Endodermal cell (in vitro differentiated cells): ENCODE results near the gene MYO16. TPM values are rescaled to one million over a fixed set of nuclear protein-coding genes. Genes with fewer than 3 reads are reported as not detected.

Experiments
- DNase-seq: peaks from one replicate; pipeline ENCODE4 v3.0.0-alpha.2; 2017
- H3K27ac ChIP-seq: 2 replicates; pipeline ENCODE4 v1.5.1; 2013; ENCODE audit warnings: mild to moderate bottlenecking, low read depth, low read length, moderate library complexity
- H3K27me3 ChIP-seq: 2 replicates; pipeline ENCODE4 v1.6.1; 2013; ENCODE audit warnings: mild to moderate bottlenecking, low read length, moderate library complexity; ENCODE audit not compliant: insufficient read depth, control insufficient read depth, poor library complexity, severe bottlenecking
- H3K36me3 ChIP-seq: 2 replicates; pipeline ENCODE4 v1.7.0; 2013; ENCODE audit warnings: mild to moderate bottlenecking, low read length, moderate library complexity; ENCODE audit not compliant: control insufficient read depth, insufficient read depth
- H3K4me1 ChIP-seq: one replicate; pipeline ENCODE4 v1.7.0; 2013; ENCODE audit warnings: low read length; ENCODE audit not compliant: control insufficient read depth, insufficient read depth
- H3K4me3 ChIP-seq: 2 replicates; pipeline ENCODE4 v1.5.1; 2013; ENCODE audit warnings: mild to moderate bottlenecking, low read length, moderate library complexity
- H3K9ac ChIP-seq: 2 replicates; pipeline ENCODE4 v1.6.1; 2013; ENCODE audit warnings: mild to moderate bottlenecking, low read length, moderate library complexity; ENCODE audit not compliant: poor library complexity, severe bottlenecking; ENCODE audit errors: extremely low read depth
- H3K9me3 ChIP-seq: 2 replicates; pipeline ENCODE4 v1.6.1; 2013; ENCODE audit warnings: mild to moderate bottlenecking, low read length, moderate library complexity; ENCODE audit not compliant: control insufficient read depth
- H3K27ac Mint-ChIP-seq: 2 replicates; pipeline ENCODE4 v1.8.0; 2020; ENCODE audit warnings: mixed read lengths
- H3K27me3 Mint-ChIP-seq: 2 replicates; pipeline ENCODE4 v1.8.0; 2021; ENCODE audit warnings: mild to moderate bottlenecking, mixed read lengths; ENCODE audit not compliant: insufficient read depth
- H3K36me3 Mint-ChIP-seq: 2 replicates; pipeline ENCODE4 v1.8.0; 2020; ENCODE audit warnings: low read depth, mixed read lengths
- H3K4me1 Mint-ChIP-seq: 2 replicates; pipeline ENCODE4 v1.8.0; 2020; ENCODE audit warnings: mixed read lengths
- H3K4me3 Mint-ChIP-seq: 2 replicates; pipeline ENCODE4 v1.8.0; 2020; ENCODE audit warnings: mild to moderate bottlenecking, moderate library complexity, mixed read lengths
- H3K9me3 Mint-ChIP-seq: 2 replicates; pipeline ENCODE4 v1.8.0; 2020; ENCODE audit warnings: mild to moderate bottlenecking, mixed read lengths
- CTCF ChIP-seq: fragments of 200-600 bp; sonication (generic); conservative IDR thresholded peaks from 2 replicates; pipeline ENCODE4 v1.5.0; 2021; ENCODE audit warnings: antibody characterized with exemption, mild to moderate bottlenecking
- whole genome bisulfite sequencing, 2 experiments: methylation state at CpG; one replicate each; pipeline versions ENCODE4 v1.1.5 to v1.1.7; 2013; ENCODE audit warnings: missing lambda C conversion rate in 2 of 2, mixed read lengths in 1 of 2; ENCODE audit not compliant: insufficient coverage in 1 of 2, insufficient read length in 1 of 2; 5-methylcytosine and 5-hydroxymethylcytosine counted together
- total RNA-seq, 2 donors: library from RNA; stranded (reverse); fragmentation: NEBNext Ultra II Directional in 1 of 2; extraction: Animal tissue kit (Norgen Biotek cat#: 25700) in 1 of 2; gene quantifications; 2 replicates in 1 of 2; 3 replicates in 1 of 2; pipeline ENCODE4 v1.2.1, GENCODE V29; 2021

The MYO16 gene
- total RNA-seq, 2 donors from 2014 or later, result 0.70 to 1.2 TPM

GRCh38 chr13:109110159-109110558, 480.7 kb downstream of the MYO16 start:
- Histone ChIP-seq H3K4me3 (no peak overlapping the region), H3K36me3 (no peaks in the 10 kb centered on the region), H3K27me3 (no peaks in the 10 kb centered on the region), H3K27ac (no peak overlapping the region), H3K9me3 (no peaks in the 10 kb centered on the region), H3K4me1 (no peaks in the 10 kb centered on the region), H3K9ac (no peak overlapping the region)
- Mint-ChIP-seq H3K27me3 (peaks cover 3% of the 10 kb centered on the region), H3K4me1 (no peaks in the 10 kb centered on the region), H3K9me3 (no peaks in the 10 kb centered on the region), H3K4me3 (no peak overlapping the region), H3K36me3 (no peaks in the 10 kb centered on the region), H3K27ac (no peak overlapping the region)
- WGBS, 2 experiments, result 100% methylated on average over 1 of the region's 1 CpG
- no peak for DNase-seq
- no peak for TF ChIP-seq CTCF

GRCh38 chr13:109111141-109111540, 481.7 kb downstream of the MYO16 start:
- no peak overlapping the region for H3K9ac ChIP-seq
- Mint-ChIP-seq H3K9me3 (no peaks in the 10 kb centered on the region), H3K36me3 (no peaks in the 10 kb centered on the region), H3K27me3 (peaks cover 3% of the 10 kb centered on the region), H3K27ac (no peak overlapping the region), H3K4me1 (no peaks in the 10 kb centered on the region), H3K4me3 (no peak overlapping the region)
- TF ChIP-seq CTCF, result no peak
- WGBS, 2 experiments, result 90% methylated on average over 1 of the region's 1 CpG; no CpG with 5 or more reads in 1 of the 2 experiments
- no peak for DNase-seq
- no peaks in the 10 kb centered on the region for H3K27me3 ChIP-seq
- no peak overlapping the region for H3K4me3 ChIP-seq
- no peak overlapping the region for H3K27ac ChIP-seq
- no peaks in the 10 kb centered on the region for H3K9me3 ChIP-seq
- no peaks in the 10 kb centered on the region for H3K36me3 ChIP-seq
- no peaks in the 10 kb centered on the region for H3K4me1 ChIP-seq

- no peaks in the 10 kb centered on the region for H3K4me1 ChIP-seq
- no peaks in the 10 kb centered on the region for H3K9me3 Mint-ChIP-seq
These were observed 484.0 kb downstream of the MYO16 start for GRCh38 chr13:109113427-109113826.

More at GRCh38 chr13:109113427-109113826, 484.0 kb downstream of the MYO16 start:
- Mint-ChIP-seq H3K36me3 (no peaks in the 10 kb centered on the region), H3K27me3 (peaks cover 3% of the 10 kb centered on the region), H3K4me3 (no peak overlapping the region), H3K27ac (no peak overlapping the region), H3K4me1 (no peaks in the 10 kb centered on the region)
- no peaks in the 10 kb centered on the region for H3K9me3 ChIP-seq
- H3K27ac ChIP-seq, result no peak overlapping the region
- no peaks in the 10 kb centered on the region for H3K36me3 ChIP-seq
- no peaks in the 10 kb centered on the region for H3K27me3 ChIP-seq
- no peak for DNase-seq
- H3K9ac ChIP-seq, result no peak overlapping the region
- no peak overlapping the region for H3K4me3 ChIP-seq
- WGBS, 2 experiments, result 88 to 97% methylated on average over 3 of the region's 3 CpGs
- TF ChIP-seq CTCF, result no peak
